NCI-H1048 (cell line): ENCODE data around the gene ALDH1L2.

Source experiments
- DNase-seq: peaks from one replicate; lab custom pipeline; 2025; lab: John Stamatoyannopoulos, UW

ALDH1L2 gene

DNA sequence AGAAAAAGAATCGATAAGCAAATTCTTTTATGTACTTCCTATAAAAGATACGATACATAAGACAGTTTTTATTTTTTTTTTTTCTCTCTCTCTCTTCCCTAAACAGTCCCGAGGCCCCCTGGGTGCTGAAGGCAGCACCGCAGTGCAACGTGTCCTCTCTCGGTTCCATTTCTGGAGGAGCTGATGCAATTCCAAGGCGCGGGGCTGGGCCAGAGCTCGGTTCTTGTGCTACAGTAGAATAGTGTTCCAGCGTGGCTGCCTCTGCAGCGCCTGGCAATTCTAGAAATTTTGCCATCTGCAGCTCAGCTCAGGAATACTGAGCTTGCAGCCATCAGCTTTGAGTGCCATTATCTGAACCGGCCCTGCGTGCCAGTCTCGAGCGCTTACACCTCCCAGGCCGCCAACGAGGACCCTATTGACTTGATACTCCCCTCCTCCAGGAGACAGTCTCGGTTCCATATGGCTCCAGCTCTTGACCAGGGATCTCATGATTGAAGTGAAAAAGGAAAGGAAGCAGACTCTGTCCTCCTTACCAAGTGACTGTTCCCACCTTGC is 630 bp downstream of the ALDH1L2 start:
- DNase-seq: no peak

GRCh38 chr12:105083031-105083430 is 1.2 kb downstream of the ALDH1L2 start:
- no peak for DNase-seq

GRCh38 chr12:105078712-105079570 is 5.3 kb downstream of the ALDH1L2 start:
- no peak for DNase-seq

DNA sequence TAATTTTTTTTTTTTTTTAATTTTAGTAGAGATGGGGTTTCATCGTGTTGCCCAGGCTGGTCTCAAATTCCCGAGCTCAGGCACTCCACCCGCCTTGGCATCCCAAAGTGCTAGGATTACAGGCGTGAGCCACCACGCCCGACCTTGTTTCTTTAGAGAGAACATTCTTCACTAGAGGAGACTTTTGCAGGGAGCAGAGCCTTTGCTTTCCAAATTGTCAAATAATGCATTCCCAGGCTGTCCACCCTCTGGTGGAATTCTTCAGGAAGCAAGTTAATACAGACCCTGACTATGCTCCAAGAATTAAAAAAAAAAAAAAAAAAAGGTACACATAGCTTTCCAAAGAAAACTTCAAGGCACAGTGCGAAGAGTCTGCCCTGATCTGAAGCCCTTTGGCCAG is 6.8 kb downstream of the ALDH1L2 start:
- DNase-seq: no peak

DNA sequence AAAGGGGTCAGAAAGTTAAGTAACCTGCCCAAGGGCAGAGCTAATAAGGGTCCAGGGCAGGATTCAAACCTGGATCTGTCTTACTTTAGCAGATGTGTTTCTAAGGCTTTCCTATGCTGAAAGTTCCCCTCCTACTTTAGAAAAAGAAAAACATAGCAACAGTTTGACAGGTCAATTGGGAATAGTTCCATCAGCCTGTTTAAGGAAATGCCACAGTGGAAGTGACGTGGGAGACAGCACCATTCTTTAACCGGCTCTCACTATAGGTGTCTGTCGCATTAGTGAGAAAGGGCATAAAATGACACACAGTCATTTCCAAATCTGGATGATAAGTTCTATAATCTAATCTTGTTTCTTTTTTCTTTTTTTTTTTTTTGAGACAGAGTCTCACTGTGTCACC is 7.3 kb downstream of the ALDH1L2 start:
- no peak for DNase-seq

- no peak for DNase-seq
These were observed 8.2 kb downstream of the ALDH1L2 start for GRCh38 chr12:105076098-105076497.

DNA sequence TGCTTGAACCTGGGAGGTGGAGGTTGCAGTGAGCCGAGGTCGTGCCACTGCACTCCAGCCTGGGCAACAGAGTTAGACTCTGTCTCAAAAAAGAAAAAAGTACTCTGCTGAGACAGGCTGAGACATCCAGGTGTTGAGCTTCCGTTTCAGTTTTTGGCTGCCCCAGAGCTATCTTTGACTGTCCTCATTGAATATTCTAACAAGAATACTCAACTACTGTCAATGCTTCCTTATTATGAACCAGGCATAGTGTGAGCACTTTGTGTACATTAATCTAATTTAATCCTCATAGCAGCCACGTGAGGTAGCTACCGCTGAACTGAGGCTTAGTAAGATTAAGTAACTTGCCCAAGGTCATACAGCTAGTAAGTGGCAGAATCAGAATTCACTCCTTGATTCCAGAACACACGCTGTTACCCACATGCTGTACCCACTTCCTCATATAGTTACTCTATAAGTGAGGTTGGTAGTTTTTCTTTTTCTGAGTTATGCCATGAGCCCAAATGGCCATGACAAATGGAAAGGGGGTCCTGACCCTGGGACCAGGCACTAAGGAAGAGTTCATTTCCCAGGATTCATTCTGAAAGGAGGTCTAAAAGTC is 11.3 kb downstream of the ALDH1L2 start:
- no peak for DNase-seq

DNA sequence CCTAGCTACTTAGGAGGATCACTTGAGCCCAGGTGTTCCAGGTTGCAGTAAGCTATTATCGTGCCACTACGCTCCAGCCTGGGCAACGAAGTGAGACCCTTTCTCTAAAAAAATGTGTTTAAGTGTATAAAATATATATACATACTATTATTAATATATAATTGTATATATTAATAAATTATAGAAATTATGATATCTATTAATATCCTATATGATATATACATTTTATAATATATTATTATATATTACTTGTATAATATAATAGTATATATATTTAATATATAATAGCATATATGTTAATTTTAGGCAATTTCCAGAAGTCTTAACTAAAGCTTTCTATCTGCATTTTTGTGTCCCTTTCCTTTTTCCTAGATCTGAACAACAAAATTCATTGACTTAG is 12.3 kb downstream of the ALDH1L2 start:
- no peak for DNase-seq

DNA sequence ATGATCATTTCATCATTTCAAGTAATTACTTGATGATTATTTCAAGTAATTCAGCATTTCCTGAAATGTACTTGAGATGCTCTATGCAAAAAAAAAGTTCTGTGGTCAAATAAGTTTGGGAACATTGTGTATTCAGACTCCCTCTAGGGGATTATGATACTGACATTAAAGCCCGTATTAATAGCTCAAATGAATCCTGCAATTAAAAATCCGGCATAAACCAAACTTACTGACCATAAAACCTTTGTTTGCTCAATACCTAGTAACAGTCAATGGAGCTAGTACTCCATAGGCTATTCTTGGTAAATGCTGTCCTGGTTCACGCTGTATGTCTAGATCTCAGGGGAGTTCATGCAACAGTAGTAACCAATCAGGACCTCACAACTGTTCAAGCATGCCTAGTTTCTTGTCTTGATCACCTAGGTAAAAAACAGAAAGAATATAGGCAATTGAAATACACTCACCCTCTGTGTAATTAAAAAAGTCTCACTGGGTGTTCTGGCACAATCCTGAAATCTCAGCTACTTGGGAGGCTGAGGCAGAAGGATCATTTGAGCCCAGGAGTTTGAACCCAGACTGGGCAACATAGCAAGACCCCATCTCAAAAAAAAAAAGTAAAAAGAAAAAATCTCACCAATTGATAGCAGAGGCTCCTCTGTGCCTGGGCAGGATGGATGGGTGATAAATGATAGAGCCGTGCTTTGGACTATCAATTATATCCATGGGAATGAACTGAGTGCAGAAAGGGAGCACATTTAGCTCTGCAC is 14.1 kb downstream of the ALDH1L2 start:
- no peak for DNase-seq

DNA sequence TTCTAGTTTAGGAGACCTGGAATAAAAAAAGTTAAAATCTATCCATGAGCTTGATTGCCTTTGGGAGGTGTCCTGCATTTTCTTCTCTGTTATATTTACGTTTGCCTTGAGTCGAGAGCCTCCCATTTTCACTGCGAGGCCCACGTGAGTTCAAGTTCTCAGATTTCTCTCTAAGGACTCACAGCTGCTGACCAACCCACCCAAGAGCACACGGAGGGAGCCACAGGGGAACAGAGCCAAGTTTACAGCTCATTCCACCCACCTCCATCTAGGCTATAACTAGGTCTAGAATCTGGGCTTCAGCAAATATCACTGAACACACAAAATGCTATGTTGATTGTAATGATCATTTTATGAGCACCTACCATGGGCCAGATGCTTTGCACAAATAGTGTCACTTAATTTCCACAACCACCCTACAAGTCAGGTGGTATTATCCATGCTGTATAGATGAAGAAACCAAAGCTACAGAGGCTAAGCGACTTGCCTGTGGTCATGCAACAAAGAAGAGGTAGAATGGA is 16.7 kb downstream of the ALDH1L2 start:
- no peak for DNase-seq

- no peak for DNase-seq
These were observed 19.6 kb downstream of the ALDH1L2 start for GRCh38 chr12:105064564-105065178.

DNA sequence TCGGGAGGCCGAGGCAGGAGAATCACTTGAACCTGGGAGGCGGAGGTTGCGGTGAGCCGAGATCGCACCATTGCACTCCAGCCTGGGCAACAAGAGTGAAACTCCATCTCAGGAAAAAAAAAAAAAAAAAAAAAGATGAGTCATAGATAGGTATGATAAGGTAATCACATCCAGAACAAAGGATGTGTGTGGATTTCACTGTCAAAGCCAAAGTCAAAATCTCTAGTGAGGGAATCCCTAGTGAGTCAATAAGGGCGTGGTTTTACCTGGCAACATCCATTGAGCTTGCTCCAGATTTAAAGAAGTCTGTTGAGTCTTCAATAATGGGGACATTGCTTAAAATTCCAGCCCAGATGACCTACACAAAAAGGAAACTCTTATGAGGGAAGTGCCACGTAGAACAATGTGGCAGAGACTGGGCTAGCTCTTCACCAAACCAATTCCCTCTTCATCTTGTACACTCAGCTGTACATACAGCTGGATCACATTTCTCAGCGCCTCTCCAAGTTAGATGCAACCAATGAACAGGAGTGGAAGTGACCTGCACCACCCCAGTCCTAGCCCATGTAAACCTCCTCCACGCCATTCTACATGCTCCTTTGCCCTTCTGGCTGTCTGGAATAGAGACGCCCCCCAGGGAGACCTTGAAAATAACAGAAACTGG is 23.4 kb downstream of the ALDH1L2 start:
- DNase-seq: no peak

GRCh38 chr12:105057174-105057573 is 27.1 kb downstream of the ALDH1L2 start:
- DNase-seq: no peak

DNA sequence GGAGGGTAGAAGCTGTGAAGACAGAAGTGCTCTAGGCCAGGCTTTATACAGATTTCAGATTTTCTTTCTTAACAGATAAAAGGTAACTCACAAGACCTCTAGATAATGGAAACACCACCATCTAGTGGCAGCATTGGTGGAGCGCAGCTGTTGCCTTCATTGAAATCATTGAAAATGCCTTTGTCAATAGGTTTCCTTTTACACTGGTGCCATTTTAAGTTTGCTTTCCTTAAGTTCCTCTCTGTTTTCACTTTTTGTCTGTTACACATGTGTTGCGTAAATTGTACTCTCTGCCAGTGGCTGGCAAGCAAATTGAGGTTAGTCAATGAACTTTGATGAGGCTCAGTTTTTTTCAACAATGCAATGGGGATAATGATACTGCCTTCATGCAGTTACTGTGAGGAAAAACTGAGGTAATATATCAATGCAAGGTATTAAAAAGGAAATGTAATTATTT is 31.1 kb downstream of the ALDH1L2 start:
- DNase-seq: peak; percentile 44

DNA sequence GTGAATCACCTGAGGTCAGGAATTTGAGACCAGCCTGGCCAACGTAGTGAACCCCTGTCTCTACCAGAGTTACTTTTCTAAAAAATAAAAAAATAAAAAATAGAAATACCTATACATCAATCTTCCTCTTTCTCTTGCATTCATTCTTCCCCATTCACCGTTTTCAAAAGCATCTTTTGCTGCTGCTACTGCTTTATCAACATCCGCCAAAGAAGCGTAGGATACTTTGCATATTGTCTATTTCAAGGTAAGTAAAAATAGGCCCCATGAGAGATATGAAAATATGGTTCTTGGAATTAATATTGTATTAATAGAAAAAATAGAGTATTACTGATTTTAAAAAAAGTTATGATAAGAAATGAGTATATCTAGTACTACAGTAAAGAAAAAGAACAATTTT is 32.3 kb downstream of the ALDH1L2 start:
- no peak for DNase-seq

DNA sequence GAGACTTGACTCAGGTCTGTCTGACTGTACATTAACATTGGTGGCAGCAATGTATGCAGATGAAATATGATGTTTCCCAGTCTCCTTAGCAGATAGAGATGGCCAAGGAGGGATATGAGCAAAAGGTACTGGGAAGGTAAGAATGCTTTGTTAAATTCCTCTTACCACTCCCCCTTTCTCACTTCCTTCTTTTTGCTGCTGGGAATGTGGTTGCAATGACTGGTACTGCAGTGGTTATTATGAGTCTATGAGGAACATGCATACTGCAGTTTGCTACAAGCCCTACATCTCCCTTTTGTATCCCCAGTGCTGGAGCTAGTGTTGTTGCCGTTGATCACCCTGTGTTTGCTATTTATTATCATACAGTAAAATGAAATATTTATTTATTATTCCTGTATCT is 35.9 kb downstream of the ALDH1L2 start:
- DNase-seq: no peak

- DNase-seq: no peak
These were observed 37.0 kb downstream of the ALDH1L2 start for GRCh38 chr12:105047308-105047707.

GRCh38 chr12:105041186-105041585 is 43.1 kb downstream of the ALDH1L2 start:
- DNase-seq: no peak

DNA sequence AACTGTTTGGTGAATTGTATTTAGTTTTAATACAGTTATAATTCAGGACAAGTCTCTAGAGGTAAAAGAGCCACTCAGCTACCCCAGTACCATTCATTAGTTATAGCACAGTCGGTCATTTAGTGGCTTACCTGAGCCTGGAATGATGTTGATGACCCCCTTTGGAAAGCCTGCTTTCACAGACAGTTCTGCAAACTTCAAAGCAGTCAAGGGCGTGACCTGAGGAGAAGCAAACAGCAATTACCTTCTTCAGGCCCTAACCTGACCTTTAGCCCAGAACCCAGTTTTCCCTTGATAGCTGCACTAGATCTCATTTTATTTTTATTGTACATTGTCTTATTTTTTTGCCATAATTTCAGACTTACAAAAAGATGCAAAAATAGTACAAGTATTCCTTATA is 43.8 kb downstream of the ALDH1L2 start:
- no peak for DNase-seq

DNA sequence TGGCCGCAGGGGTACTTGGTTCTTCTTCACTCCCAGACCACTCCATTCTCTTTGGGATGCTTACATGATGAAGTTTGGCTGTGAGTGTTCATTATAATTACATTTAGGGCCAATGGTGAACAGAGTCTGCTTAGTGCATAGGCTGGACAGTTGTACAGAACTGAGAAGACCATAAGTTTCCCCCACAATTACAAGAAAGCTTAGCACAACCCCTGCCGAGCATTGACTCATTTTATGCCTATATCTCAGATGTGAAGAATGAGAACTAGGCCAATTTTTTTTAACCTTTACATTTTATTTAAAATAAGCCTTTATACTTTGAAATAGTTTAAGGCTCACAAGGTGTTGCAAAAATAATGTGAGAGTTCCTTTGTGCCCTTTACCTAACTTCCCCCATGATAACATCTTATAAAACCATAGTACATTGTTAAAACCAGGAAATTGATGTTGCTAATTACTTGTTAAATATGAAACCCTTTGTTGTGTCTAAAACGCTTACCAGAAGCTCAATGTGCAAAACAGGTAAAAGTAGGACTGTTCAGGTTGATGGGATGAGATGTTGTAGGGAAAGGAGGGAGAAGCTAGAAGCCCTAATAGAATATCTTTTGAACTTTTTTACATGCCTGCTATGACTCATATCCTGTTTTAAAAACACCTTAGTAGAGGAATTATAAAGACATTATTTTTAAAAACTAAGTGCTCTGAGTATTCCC is 47.2 kb downstream of the ALDH1L2 start:
- no peak for DNase-seq

- DNase-seq: no peak
These were observed 50.4 kb downstream of the ALDH1L2 start for GRCh38 chr12:105033851-105034250.
